ENCODE data around the gene BRIP1.
"Not testable (repeated sequence)": the region's sequence is repeated elsewhere in the genome, so short reads cannot be mapped to it uniquely, and the experiment has no call there.

The BRIP1 gene

GRCh38 chr17:61897548-61898180, 34.3 kb upstream of the BRIP1 start:
- H3K4me3 ChIP-seq (ENCODE audit: low read depth, low read length), result no peak overlapping the region
- DNase-seq (ENCODE audit: low read depth), result no peak
- TF ChIP-seq MAX (IDR thresholded peaks at IDR 0.05; ENCODE audit: low read depth, low read length) (no peak), POLR2A (IDR thresholded peaks at IDR 0.05; ENCODE audit: extremely low read depth, insufficient read length) (no peak), MYC (IDR thresholded peaks at IDR 0.05; ENCODE audit: low read depth, low read length) (no peak), CTCF (IDR thresholded peaks at IDR 0.05; ENCODE audit: low read depth, low read length) (no peak)

GRCh38 chr17:61895391-61895790, 32.1 kb upstream of the BRIP1 start:
- no peak for DNase-seq (ENCODE audit: low read depth)
- no peak overlapping the region for H3K4me3 ChIP-seq (ENCODE audit: low read depth, low read length)
- TF ChIP-seq MYC (IDR thresholded peaks at IDR 0.05; ENCODE audit: low read depth, low read length), result no peak
- TF ChIP-seq MAX (IDR thresholded peaks at IDR 0.05; ENCODE audit: low read depth, low read length), result no peak
- TF ChIP-seq POLR2A (IDR thresholded peaks at IDR 0.05; ENCODE audit: extremely low read depth, insufficient read length), result no peak
- TF ChIP-seq CTCF (IDR thresholded peaks at IDR 0.05; ENCODE audit: low read depth, low read length), result no peak

- H3K4me3 ChIP-seq (ENCODE audit: low read depth, low read length), result not testable (repeated sequence)
Measured at GRCh38 chr17:61894310-61894709, 31.0 kb upstream of the BRIP1 start.

GRCh38 chr17:61887733-61888132, 24.4 kb upstream of the BRIP1 start:
- not testable (repeated sequence) for DNase-seq (ENCODE audit: low read depth)

More at GRCh38 chr17:61894310-61894709, 31.0 kb upstream of the BRIP1 start:
- not testable (repeated sequence) for DNase-seq (ENCODE audit: low read depth)

GRCh38 chr17:61885865-61886264, 22.5 kb upstream of the BRIP1 start:
- H3K4me3 ChIP-seq (ENCODE audit: low read depth, low read length); DNase-seq (ENCODE audit: low read depth): not testable (repeated sequence)

More at GRCh38 chr17:61887733-61888132, 24.4 kb upstream of the BRIP1 start:
- not testable (repeated sequence) for H3K4me3 ChIP-seq (ENCODE audit: low read depth, low read length)

- no peak for TF ChIP-seq CTCF (IDR thresholded peaks at IDR 0.05; ENCODE audit: low read depth, low read length)
- no peak for TF ChIP-seq MYC (IDR thresholded peaks at IDR 0.05; ENCODE audit: low read depth, low read length)
- no peak for TF ChIP-seq MAX (IDR thresholded peaks at IDR 0.05; ENCODE audit: low read depth, low read length)
- no peak for TF ChIP-seq POLR2A (IDR thresholded peaks at IDR 0.05; ENCODE audit: extremely low read depth, insufficient read length)
- DNase-seq (ENCODE audit: low read depth), result no peak
- H3K4me3 ChIP-seq (ENCODE audit: low read depth, low read length), result no peak overlapping the region
Measured at GRCh38 chr17:61884864-61885263, 21.5 kb upstream of the BRIP1 start.

- no peak for DNase-seq (ENCODE audit: low read depth)
- H3K4me3 ChIP-seq (ENCODE audit: low read depth, low read length), result no peak overlapping the region
- TF ChIP-seq MAX (IDR thresholded peaks at IDR 0.05; ENCODE audit: low read depth, low read length) (no peak), POLR2A (IDR thresholded peaks at IDR 0.05; ENCODE audit: extremely low read depth, insufficient read length) (no peak), CTCF (IDR thresholded peaks at IDR 0.05; ENCODE audit: low read depth, low read length) (no peak), MYC (IDR thresholded peaks at IDR 0.05; ENCODE audit: low read depth, low read length) (no peak)
Measured at GRCh38 chr17:61880589-61881102, 17.3 kb upstream of the BRIP1 start.

All from NB4 (cell line).